Measurements from ENCODE around the gene BEGAIN. TPM values are rescaled to one million over a fixed set of nuclear protein-coding genes. Genes with fewer than 3 reads are reported as not detected.
A peak's percentile ranks its signal among the peaks of the same experiment; 100 is the strongest.

The BEGAIN gene
- total and polyA plus RNA-seq, 7 experiments from 2014 or later, result 0.38 to 2.4 (median 1.5) TPM

DNA sequence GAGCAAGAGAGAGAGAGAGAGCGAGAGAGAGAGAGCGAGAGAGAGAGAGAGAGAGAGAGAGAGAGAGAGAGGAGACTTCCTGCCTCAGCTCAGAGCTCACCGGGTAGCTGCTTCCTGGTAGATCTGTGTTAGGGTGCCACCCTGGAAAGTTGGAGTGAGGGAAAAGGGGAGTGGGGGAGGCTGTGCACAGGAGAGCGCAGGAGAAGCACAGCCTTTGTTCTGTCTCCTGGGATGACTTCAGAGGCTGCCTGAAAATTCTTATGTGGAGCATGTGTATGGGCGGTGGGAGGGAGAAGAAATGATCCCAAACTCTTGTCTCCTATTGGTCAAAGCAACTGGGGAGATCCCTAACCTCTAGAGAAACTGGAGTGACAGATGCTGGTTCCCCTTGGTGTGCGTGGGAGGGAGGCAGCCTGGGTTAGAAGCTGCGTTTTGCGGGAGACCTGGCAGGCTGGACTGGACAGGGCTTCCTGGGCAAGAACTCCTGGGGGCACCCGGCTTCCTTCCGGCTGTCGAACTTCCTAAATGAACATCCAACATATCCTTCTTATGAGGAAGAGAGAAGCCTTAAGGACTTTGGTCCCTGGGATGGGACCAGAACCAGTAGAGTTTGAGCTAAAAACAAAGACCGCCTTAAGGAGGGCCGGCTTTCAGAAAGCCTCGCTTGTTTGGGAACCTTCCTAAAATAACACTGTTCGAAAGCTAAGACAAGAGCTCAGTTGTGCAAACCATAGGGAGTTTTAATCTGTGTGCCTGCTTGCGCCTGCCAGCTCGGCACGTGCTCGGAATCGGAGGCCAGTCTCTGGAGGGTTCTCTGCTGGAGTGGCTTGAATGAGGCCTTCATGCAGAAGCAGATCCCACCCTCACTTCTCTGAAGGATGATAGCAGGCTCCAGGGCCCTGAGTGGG lies 30.4 kb upstream of the BEGAIN start:
- peaks cover 0 to 16% (median 3%) of the 10 kb centered on the region in 5 donors for H3K27me3 Mint-ChIP-seq
- POLR2A ChIA-PET, result interaction anchor here (0.8 to 1.9 kb wide), 4 partner anchors 9 to 134 kb away, joined by 3 to 9 read pairs (median 4); no protein-coding TSS in a partner anchor
- intact Hi-C loops (cut with micrococcal nuclease), result loop anchor here in 1 of 2 donors (1.0 kb wide), 1 partner anchor 23 kb away; no protein-coding TSS in a partner anchor

DNA sequence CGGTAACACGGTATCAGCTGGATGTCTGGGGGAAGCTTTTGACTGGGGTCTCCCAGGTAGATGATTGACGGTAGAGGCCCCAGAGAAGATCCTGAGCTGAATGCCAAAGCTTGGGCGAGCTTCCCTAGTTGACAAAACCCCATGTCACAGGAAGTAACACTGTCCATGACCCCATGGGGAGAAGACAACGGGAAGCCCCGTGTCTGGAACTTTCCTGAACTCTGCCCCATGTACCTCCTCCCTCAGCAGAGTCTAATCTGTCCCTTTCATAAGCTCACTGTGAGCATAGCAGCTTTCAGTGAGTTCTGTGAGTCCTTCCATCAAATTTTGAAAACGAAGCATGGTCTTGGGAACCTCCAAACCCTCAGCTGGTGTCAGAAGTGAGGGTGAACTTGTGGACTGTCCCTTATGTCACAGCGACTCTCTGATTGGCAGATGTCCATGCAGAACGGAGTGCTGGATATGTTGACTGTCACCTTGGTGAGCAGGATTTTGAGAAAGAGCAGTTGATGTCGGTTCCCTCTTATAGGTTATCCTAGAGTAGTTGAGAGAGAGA lies 29.7 kb upstream of the BEGAIN start:
- DNase-seq (peak in 1 of 9 donors; percentile 32), ATAC-seq (no peak)
- peaks cover 18 to 28% (median 25%) of the 10 kb centered on the region in 7 donors for H3K4me1 Mint-ChIP-seq
- intact Hi-C loops (cut with micrococcal nuclease), result loop anchor here in 1 of 2 donors (1.0 kb wide), 1 partner anchor 23 kb away; no protein-coding TSS in a partner anchor
- peaks cover 0 to 16% (median 0%) of the 10 kb centered on the region in 5 donors for H3K27me3 Mint-ChIP-seq
- ChIA-PET CTCF (interaction anchor here (1.2 kb wide), 2 partner anchors 29 to 232 kb away, joined by 3 to 5 read pairs; no protein-coding TSS in a partner anchor), POLR2A (interaction anchor here (1.9 kb wide), 1 partner anchor 10 kb away, joined by 9 read pairs; no protein-coding TSS in a partner anchor)
- Histone ChIP-seq H3K4me3 (ENCODE audit: low read length) (no peak overlapping the region), H3K27ac (ENCODE audit: low read depth, low read length) (no peak overlapping the region), H3K4me1 (ENCODE audit: control insufficient read depth in 2 of 2, insufficient read depth in 2 of 2, low read length in 2 of 2) (peaks cover 10 to 26% of the 10 kb centered on the region in 2 donors), H3K9me3 (ENCODE audit: control insufficient read depth in 2 of 3, low read length in 3 of 3) (no peaks in the 10 kb centered on the region), H3K36me3 (ENCODE audit: control insufficient read depth in 2 of 3, insufficient read depth in 3 of 3, low read length in 3 of 3) (no peaks in the 10 kb centered on the region), H3K27me3 (ENCODE audit: control insufficient read depth in 2 of 2, insufficient read depth in 2 of 2, low read length in 2 of 2) (no peaks in the 10 kb centered on the region)
- peaks cover 0 to 6% (median 0%) of the 10 kb centered on the region in 11 donors for H3K9me3 Mint-ChIP-seq
- no peaks in the 10 kb centered on the region for H3K36me3 Mint-ChIP-seq
- H3K27ac Mint-ChIP-seq, result peak overlapping the region; percentile 37 to 97 (median 79)
- H3K4me3 Mint-ChIP-seq, result peak overlapping the region; percentile 13 to 81 (median 66)

More for the DNA sequence above, 30.4 kb upstream of the BEGAIN start:
- H3K36me3 Mint-ChIP-seq, result no peaks in the 10 kb centered on the region
- peak overlapping the region; percentile 49 to 97 (median 81) for H3K27ac Mint-ChIP-seq
- Histone ChIP-seq H3K27ac (ENCODE audit: low read depth, low read length) (no peak overlapping the region), H3K4me3 (ENCODE audit: low read length) (no peak overlapping the region), H3K36me3 (ENCODE audit: control insufficient read depth in 2 of 3, insufficient read depth in 3 of 3, low read length in 3 of 3) (no peaks in the 10 kb centered on the region), H3K9me3 (ENCODE audit: control insufficient read depth in 2 of 3, low read length in 3 of 3) (no peaks in the 10 kb centered on the region), H3K4me1 (ENCODE audit: control insufficient read depth in 2 of 2, insufficient read depth in 2 of 2, low read length in 2 of 2) (peaks cover 10 to 26% of the 10 kb centered on the region in 2 donors), H3K27me3 (ENCODE audit: control insufficient read depth in 2 of 2, insufficient read depth in 2 of 2, low read length in 2 of 2) (no peaks in the 10 kb centered on the region)
- no peak for ATAC-seq
- DNase-seq, result peak in 5 of 9 donors; percentile 32 to 56 (median 52)
- peak overlapping the region; percentile 13 to 81 (median 66) for H3K4me3 Mint-ChIP-seq
- CTCF ChIA-PET, result interaction anchor here (0.6 to 1.4 kb wide), 5 partner anchors 10 to 233 kb away, joined by 3 to 9 read pairs (median 3); no protein-coding TSS in a partner anchor
- H3K4me1 Mint-ChIP-seq, result peaks cover 18 to 28% (median 25%) of the 10 kb centered on the region in 7 donors
- H3K9me3 Mint-ChIP-seq, result peaks cover 0 to 6% (median 0%) of the 10 kb centered on the region in 11 donors

DNA sequence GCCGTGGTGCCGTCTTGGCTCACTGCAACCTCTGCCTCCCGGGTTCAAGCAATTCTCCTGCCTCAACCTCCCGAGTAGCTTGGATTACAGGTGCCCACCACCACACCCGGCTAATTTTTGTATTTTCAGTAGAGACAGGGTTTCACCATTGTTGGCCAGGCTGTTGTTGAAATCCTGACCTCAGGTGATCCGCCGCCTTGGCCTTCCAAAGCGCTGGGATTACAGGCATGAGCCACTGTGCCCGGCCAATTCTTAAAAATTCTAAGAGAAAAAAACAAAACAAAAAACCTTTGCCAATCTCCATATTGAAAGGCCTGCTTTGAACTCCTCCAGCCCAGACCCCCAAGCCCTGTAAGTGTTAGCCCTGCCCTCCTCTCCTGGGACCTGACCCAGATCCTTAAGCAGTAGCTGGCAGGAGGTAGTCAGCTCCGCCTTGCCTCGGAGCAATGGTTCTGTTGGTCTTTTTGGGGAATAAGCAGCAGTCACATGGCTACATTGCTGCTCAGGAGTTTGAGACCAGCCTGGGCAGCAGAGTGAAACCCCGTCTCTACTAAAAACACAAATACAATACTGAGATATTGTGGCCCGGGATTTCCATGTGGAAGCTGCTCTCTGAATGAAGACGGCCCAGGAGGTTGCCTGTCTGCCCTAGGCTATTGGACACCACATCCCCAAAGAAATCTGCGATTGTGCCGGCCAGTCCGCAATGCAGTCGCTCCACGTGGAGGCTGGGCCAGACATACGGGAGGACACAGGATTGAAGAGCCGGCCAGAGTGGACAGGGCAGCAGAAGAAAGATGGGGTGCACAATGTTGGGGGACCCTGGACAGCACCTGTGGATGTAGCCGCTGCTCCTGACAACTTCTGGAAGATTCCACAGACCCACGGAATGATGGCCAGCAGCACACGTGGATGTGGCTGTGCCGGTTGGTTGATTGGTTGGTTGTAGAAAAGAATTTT lies 28.8 kb upstream of the BEGAIN start:
- Mint-ChIP-seq H3K27ac (no peak overlapping the region), H3K9me3 (peaks cover 0 to 6% (median 0%) of the 10 kb centered on the region in 11 donors), H3K36me3 (no peaks in the 10 kb centered on the region), H3K27me3 (peaks cover 0 to 16% (median 0%) of the 10 kb centered on the region in 5 donors), H3K4me3 (no peak overlapping the region), H3K4me1 (peaks cover 18 to 28% (median 25%) of the 10 kb centered on the region in 7 donors)
- H3K4me1 ChIP-seq (ENCODE audit: control insufficient read depth in 2 of 2, insufficient read depth in 2 of 2, low read length in 2 of 2), result peaks cover 10 to 26% of the 10 kb centered on the region in 2 donors
- no peaks in the 10 kb centered on the region for H3K27me3 ChIP-seq (ENCODE audit: control insufficient read depth in 2 of 2, insufficient read depth in 2 of 2, low read length in 2 of 2)
- intact Hi-C loops (cut with micrococcal nuclease), result no loop called here
- CTCF ChIA-PET, result interaction anchor here (0.8 to 1.2 kb wide), 2 partner anchors 30 to 233 kb away, joined by 4 to 5 read pairs; no protein-coding TSS in a partner anchor
- ATAC-seq (no peak), DNase-seq (no peak)
- H3K36me3 ChIP-seq (ENCODE audit: control insufficient read depth in 2 of 3, insufficient read depth in 3 of 3, low read length in 3 of 3), result no peaks in the 10 kb centered on the region
- H3K27ac ChIP-seq (ENCODE audit: low read depth, low read length), result no peak overlapping the region
- H3K9me3 ChIP-seq (ENCODE audit: control insufficient read depth in 2 of 3, low read length in 3 of 3), result no peaks in the 10 kb centered on the region
- H3K4me3 ChIP-seq (ENCODE audit: low read length), result no peak overlapping the region
- POLR2A ChIA-PET, result interaction anchor here (0.7 to 1.9 kb wide), 2 partner anchors 11 to 1319 kb away, joined by 3 to 9 read pairs; no protein-coding TSS in a partner anchor

DNA sequence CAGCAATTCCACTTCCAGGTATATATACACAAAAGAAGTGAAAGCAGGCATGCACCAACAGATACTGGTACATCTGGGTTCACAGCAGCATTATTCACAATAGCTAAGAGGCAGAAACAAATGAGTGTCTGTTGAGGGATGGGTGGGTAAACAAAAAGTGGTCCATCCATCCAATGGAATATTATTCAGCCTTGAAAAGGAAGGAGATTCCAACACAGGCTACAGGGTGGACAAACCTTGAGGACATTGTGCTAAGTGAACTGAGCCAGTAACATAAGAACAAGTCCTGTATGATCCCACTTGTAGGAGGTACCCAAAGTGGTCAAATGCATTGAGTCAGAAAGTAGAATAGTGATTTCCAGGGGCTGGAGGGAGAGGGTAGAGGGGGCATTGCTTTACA lies 27.6 kb upstream of the BEGAIN start:
- peaks cover 0 to 12% (median 0%) of the 10 kb centered on the region in 5 donors for H3K27me3 Mint-ChIP-seq
- Histone ChIP-seq H3K36me3 (ENCODE audit: control insufficient read depth in 2 of 3, insufficient read depth in 3 of 3, low read length in 3 of 3) (no peaks in the 10 kb centered on the region), H3K27me3 (ENCODE audit: control insufficient read depth in 2 of 2, insufficient read depth in 2 of 2, low read length in 2 of 2) (no peaks in the 10 kb centered on the region), H3K27ac (ENCODE audit: low read depth, low read length) (no peak overlapping the region), H3K4me1 (ENCODE audit: control insufficient read depth in 2 of 2, insufficient read depth in 2 of 2, low read length in 2 of 2) (peaks cover 10 to 26% of the 10 kb centered on the region in 2 donors), H3K9me3 (ENCODE audit: control insufficient read depth in 2 of 3, low read length in 3 of 3) (no peaks in the 10 kb centered on the region), H3K4me3 (ENCODE audit: low read length) (no peak overlapping the region)
- no peak for DNase-seq
- no peak overlapping the region for H3K4me3 Mint-ChIP-seq
- CTCF ChIA-PET, result no interaction called here
- POLR2A ChIA-PET, result interaction anchor here (1.7 kb wide), 1 partner anchor 26 kb away, joined by 3 read pairs; no protein-coding TSS in a partner anchor
- no peak for ATAC-seq
- H3K4me1 Mint-ChIP-seq, result peaks cover 18 to 28% (median 25%) of the 10 kb centered on the region in 7 donors
- intact Hi-C loops (cut with micrococcal nuclease), result no loop called here
- no peak overlapping the region for H3K27ac Mint-ChIP-seq
- H3K36me3 Mint-ChIP-seq, result no peaks in the 10 kb centered on the region
- peaks cover 0 to 6% (median 0%) of the 10 kb centered on the region in 11 donors for H3K9me3 Mint-ChIP-seq

DNA sequence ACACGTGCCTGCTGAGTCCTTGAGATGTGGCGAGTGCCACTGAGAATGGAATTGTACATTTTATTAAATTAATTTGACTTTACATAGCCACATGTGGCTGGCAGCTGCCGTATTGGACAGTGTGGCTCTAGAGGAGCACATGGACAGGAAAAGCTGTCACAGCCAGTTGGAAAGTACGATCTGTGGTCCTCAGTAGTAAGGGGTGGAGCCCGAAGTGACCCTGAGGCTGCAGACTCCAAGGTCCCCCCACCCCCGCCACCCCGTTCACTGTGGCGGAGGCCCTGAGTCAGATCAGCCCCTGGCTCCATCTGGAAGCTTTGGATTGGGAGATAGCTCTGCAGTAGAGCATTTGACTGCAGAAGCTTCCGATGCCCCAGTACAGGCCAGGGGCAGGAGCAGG lies 25.8 kb upstream of the BEGAIN start:
- no peak for DNase-seq
- Mint-ChIP-seq H3K36me3 (no peaks in the 10 kb centered on the region), H3K9me3 (peaks cover 0 to 6% (median 0%) of the 10 kb centered on the region in 11 donors), H3K27ac (no peak overlapping the region), H3K4me3 (no peak overlapping the region), H3K4me1 (peaks cover 12 to 18% (median 13%) of the 10 kb centered on the region in 7 donors), H3K27me3 (peaks cover 0 to 6% (median 0%) of the 10 kb centered on the region in 5 donors)
- no peak overlapping the region for H3K4me3 ChIP-seq (ENCODE audit: low read length)
- H3K27me3 ChIP-seq (ENCODE audit: control insufficient read depth in 2 of 2, insufficient read depth in 2 of 2, low read length in 2 of 2), result no peaks in the 10 kb centered on the region
- ATAC-seq, result no peak
- ChIA-PET CTCF (interaction anchor here (2.3 kb wide), 1 partner anchor 33 kb away, joined by 6 read pairs; no protein-coding TSS in a partner anchor), POLR2A (no interaction called here)
- H3K4me1 ChIP-seq (ENCODE audit: control insufficient read depth in 2 of 2, insufficient read depth in 2 of 2, low read length in 2 of 2), result peaks cover 10 to 15% of the 10 kb centered on the region in 2 donors
- no peaks in the 10 kb centered on the region for H3K36me3 ChIP-seq (ENCODE audit: control insufficient read depth in 2 of 3, insufficient read depth in 3 of 3, low read length in 3 of 3)
- H3K9me3 ChIP-seq (ENCODE audit: control insufficient read depth in 2 of 3, low read length in 3 of 3), result no peaks in the 10 kb centered on the region
- H3K27ac ChIP-seq (ENCODE audit: low read depth, low read length), result no peak overlapping the region
- intact Hi-C loops (cut with micrococcal nuclease), result no loop called here

Measured in naive thymus-derived CD4-positive, alpha-beta T cell (primary cell).